CD4-positive, alpha-beta T cell treated with Interleukin-4 for 1 hour (primary cell): ENCODE results near the gene SUV39H2.
"Not testable (repeated sequence)": the region's sequence is repeated elsewhere in the genome, so short reads cannot be mapped to it uniquely, and the experiment has no call there.

Source experiments
- DNase-seq, 2 donors: peaks; one replicate each; pipeline ENCODE4 v3.0.0-alpha.2; 2020 to 2022

The SUV39H2 gene

GRCh38 chr10:14942147-14942949, 63.7 kb downstream of the SUV39H2 start:
- not testable (repeated sequence) for DNase-seq

- DNase-seq, result not testable (repeated sequence)
These were observed 64.3 kb downstream of the SUV39H2 start for GRCh38 chr10:14942950-14943338.

GRCh38 chr10:14945108-14945507, 66.4 kb downstream of the SUV39H2 start:
- no peak for DNase-seq

GRCh38 chr10:14947268-14947667, 68.6 kb downstream of the SUV39H2 start:
- no peak for DNase-seq

- DNase-seq, result no peak
These were observed 70.6 kb downstream of the SUV39H2 start for GRCh38 chr10:14949291-14949690.

- no peak for DNase-seq
These were observed 74.3 kb downstream of the SUV39H2 start for GRCh38 chr10:14952851-14953423.

- peak in 1 of 2 donors; percentile 31 for DNase-seq
These were observed 74.8 kb downstream of the SUV39H2 start for GRCh38 chr10:14953424-14954000.
